Spinal cord (tissue), 10 donors: Measurements from ENCODE around the gene CCNG2. TPM values are rescaled to one million over a fixed set of nuclear protein-coding genes. Genes with fewer than 3 reads are reported as not detected.
"Not testable (repeated sequence)": the region's sequence is repeated elsewhere in the genome, so short reads cannot be mapped to it uniquely, and the experiment has no call there.

Experiments used
- DNase-seq, 6 donors: peaks; one replicate each; pipeline versions ENCODE4 v3.0.0 to v3.0.0-alpha.2; 2013 to 2015; ENCODE audit warnings: low spot score in 6 of 6, low read depth in 4 of 6
- H3K27ac ChIP-seq: one replicate; pipeline ENCODE4 v1.5.1; 2013; ENCODE audit warnings: low read depth, low read length, control low read depth
- H3K27me3 ChIP-seq: one replicate; pipeline ENCODE4 v1.6.1; 2013; ENCODE audit warnings: low read length; ENCODE audit not compliant: control insufficient read depth, insufficient read depth
- H3K36me3 ChIP-seq: one replicate; pipeline ENCODE4 v1.6.1; 2013; ENCODE audit warnings: low read length; ENCODE audit not compliant: control insufficient read depth, insufficient read depth
- H3K4me1 ChIP-seq: one replicate; pipeline ENCODE4 v1.6.1; 2013; ENCODE audit warnings: low read length; ENCODE audit not compliant: control insufficient read depth, insufficient read depth
- H3K4me3 ChIP-seq: one replicate; pipeline ENCODE4 v1.5.1; 2013; ENCODE audit warnings: low read depth, low read length, control low read depth
- H3K9me3 ChIP-seq: one replicate; pipeline ENCODE4 v1.6.1; 2013; ENCODE audit warnings: low read length; ENCODE audit not compliant: control insufficient read depth, insufficient read depth
- WGBS: methylation state at CpG from one replicate; pipeline ENCODE4 v1.1.5; 2013; ENCODE audit warnings: missing lambda C conversion rate; ENCODE audit not compliant: insufficient coverage; 5-methylcytosine and 5-hydroxymethylcytosine counted together
- polyA plus RNA-seq, 2 donors: library from polyadenylated mRNA; unstranded; fragments of 120-200 nt; gene quantifications; one replicate each; pipeline ENCODE4 v1.2.1, GENCODE V29; 2013; ENCODE audit not compliant: insufficient read length in 2 of 2
- total RNA-seq, 2 donors: library from RNA; depleted of rRNA in 1 of 2; stranded (reverse); fragments of 120-200 nt in 1 of 2; fragments of >200 nt in 1 of 2; gene quantifications; one replicate each; pipeline versions ENCODE4 v1.2.3 to v1.2.4, GENCODE V29; 2013 to 2014
- donor health status: healthy.

Gene CCNG2
- total and polyA plus RNA-seq, 4 donors = 45.7 to 62.1 (median 53.5) TPM

GRCh38 chr4:77125961-77126360 is 31.0 kb upstream of the CCNG2 start:
- Histone ChIP-seq H3K4me3 (no peak overlapping the region), H3K27ac (no peak overlapping the region), H3K27me3 (no peaks in the 10 kb centered on the region), H3K9me3 (no peaks in the 10 kb centered on the region), H3K4me1 (no peaks in the 10 kb centered on the region), H3K36me3 (no peaks in the 10 kb centered on the region)
- no peak for DNase-seq
- 88% methylated on average over 5 of the region's 8 CpGs for WGBS

GRCh38 chr4:77126809-77127208 is 30.2 kb upstream of the CCNG2 start:
- Histone ChIP-seq H3K27me3 (no peaks in the 10 kb centered on the region), H3K36me3 (no peaks in the 10 kb centered on the region), H3K4me1 (no peaks in the 10 kb centered on the region), H3K4me3 (no peak overlapping the region), H3K9me3 (no peaks in the 10 kb centered on the region), H3K27ac (no peak overlapping the region)
- WGBS = no CpG with 5 or more reads among the region's 2 CpGs
- no peak for DNase-seq

GRCh38 chr4:77127215-77127614 is 29.8 kb upstream of the CCNG2 start:
- H3K4me1 ChIP-seq = no peaks in the 10 kb centered on the region
- no peaks in the 10 kb centered on the region for H3K9me3 ChIP-seq
- H3K27ac ChIP-seq = no peak overlapping the region
- no peaks in the 10 kb centered on the region for H3K36me3 ChIP-seq
- DNase-seq = no peak
- 76% methylated on average over 1 of the region's 2 CpGs for WGBS
- no peaks in the 10 kb centered on the region for H3K27me3 ChIP-seq
- H3K4me3 ChIP-seq = no peak overlapping the region

- Histone ChIP-seq H3K27me3 (no peaks in the 10 kb centered on the region), H3K36me3 (no peaks in the 10 kb centered on the region), H3K4me3 (no peak overlapping the region), H3K9me3 (no peaks in the 10 kb centered on the region), H3K4me1 (no peaks in the 10 kb centered on the region), H3K27ac (no peak overlapping the region)
- WGBS = 46% methylated on average over 10 of the region's 11 CpGs
- DNase-seq = no peak
These were observed 29.0 kb upstream of the CCNG2 start for GRCh38 chr4:77127837-77128621.

GRCh38 chr4:77132652-77133312 is 24.2 kb upstream of the CCNG2 start:
- Histone ChIP-seq H3K4me1 (no peaks in the 10 kb centered on the region), H3K27me3 (no peaks in the 10 kb centered on the region), H3K4me3 (no peak overlapping the region), H3K27ac (no peak overlapping the region), H3K9me3 (no peaks in the 10 kb centered on the region), H3K36me3 (no peaks in the 10 kb centered on the region)
- no CpG with 5 or more reads among the region's 1 CpG for WGBS
- no peak for DNase-seq

- not testable (repeated sequence) for H3K27ac ChIP-seq, H3K4me1 ChIP-seq, H3K36me3 ChIP-seq, H3K4me3 ChIP-seq, H3K9me3 ChIP-seq, H3K27me3 ChIP-seq, DNase-seq
- WGBS = 100% methylated on average over 1 of the region's 6 CpGs
These were observed 19.6 kb upstream of the CCNG2 start for GRCh38 chr4:77137448-77137847.

- Histone ChIP-seq H3K4me1 (no peaks in the 10 kb centered on the region), H3K27me3 (no peaks in the 10 kb centered on the region), H3K36me3 (no peaks in the 10 kb centered on the region), H3K4me3 (no peak overlapping the region), H3K27ac (no peak overlapping the region), H3K9me3 (no peaks in the 10 kb centered on the region)
- 53% methylated on average over 2 of the region's 6 CpGs for WGBS
- DNase-seq = no peak
These were observed 14.9 kb upstream of the CCNG2 start for GRCh38 chr4:77141964-77142645.

GRCh38 chr4:77142646-77143028 is 14.4 kb upstream of the CCNG2 start:
- no peaks in the 10 kb centered on the region for H3K9me3 ChIP-seq
- no peaks in the 10 kb centered on the region for H3K27me3 ChIP-seq
- no peaks in the 10 kb centered on the region for H3K4me1 ChIP-seq
- no peak overlapping the region for H3K27ac ChIP-seq
- DNase-seq = no peak
- H3K4me3 ChIP-seq = no peak overlapping the region
- no peaks in the 10 kb centered on the region for H3K36me3 ChIP-seq
- 100% methylated on average over 1 of the region's 4 CpGs for WGBS

- Histone ChIP-seq H3K27ac (no peak overlapping the region), H3K4me1 (no peaks in the 10 kb centered on the region), H3K27me3 (no peaks in the 10 kb centered on the region), H3K4me3 (no peak overlapping the region), H3K9me3 (no peaks in the 10 kb centered on the region), H3K36me3 (no peaks in the 10 kb centered on the region)
- 80% methylated on average over 1 of the region's 3 CpGs for WGBS
- DNase-seq = no peak
These were observed 13.9 kb upstream of the CCNG2 start for GRCh38 chr4:77143091-77143490.

GRCh38 chr4:77145842-77146185 is 11.2 kb upstream of the CCNG2 start:
- Histone ChIP-seq H3K4me3 (no peak overlapping the region), H3K27me3 (no peaks in the 10 kb centered on the region), H3K27ac (no peak overlapping the region), H3K36me3 (no peaks in the 10 kb centered on the region), H3K9me3 (no peaks in the 10 kb centered on the region), H3K4me1 (no peaks in the 10 kb centered on the region)
- DNase-seq = no peak
- WGBS = no CpG with 5 or more reads among the region's 1 CpG
